Mesenchymal stem cell (in vitro differentiated cells and primary cell): Measurements from ENCODE around the gene MBTPS1.

Experiments used
- DNase-seq: peaks from one replicate; pipeline ENCODE4 v3.0.0-alpha.2; 2013
- H2AFZ ChIP-seq: one replicate; pipeline ENCODE4 v1.6.1; 2013; ENCODE audit warnings: low read depth, mild to moderate bottlenecking, control low read depth, inconsistent platforms, low read length, moderate library complexity
- H2AK5ac ChIP-seq: 2 replicates; pipeline ENCODE4 v1.6.1; 2013; ENCODE audit warnings: low read length, moderate library complexity, mild to moderate bottlenecking, inconsistent platforms; ENCODE audit not compliant: severe bottlenecking
- H2BK120ac ChIP-seq: one replicate; pipeline ENCODE4 v1.6.1; 2013; ENCODE audit warnings: low read depth, mild to moderate bottlenecking, inconsistent platforms, low read length, moderate library complexity
- H2BK12ac ChIP-seq, 2 experiments: one replicate each; pipeline ENCODE4 v1.6.1; 2013; ENCODE audit warnings: inconsistent platforms in 2 of 2, low read length in 2 of 2, mild to moderate bottlenecking in 2 of 2, moderate library complexity in 2 of 2, control low read depth in 1 of 2
- H2BK15ac ChIP-seq: one replicate; pipeline ENCODE4 v1.6.1; 2013; ENCODE audit warnings: mild to moderate bottlenecking, low read depth, inconsistent platforms; ENCODE audit not compliant: poor library complexity, severe bottlenecking
- H2BK5ac ChIP-seq: 2 replicates; pipeline ENCODE4 v1.6.1; 2013; ENCODE audit warnings: low read depth, mild to moderate bottlenecking, low read length, control low read depth, inconsistent platforms; ENCODE audit not compliant: poor library complexity, severe bottlenecking
- H3K14ac ChIP-seq, 2 experiments: one replicate each; pipeline ENCODE4 v1.6.1; 2013; ENCODE audit warnings: inconsistent platforms in 2 of 2, low read length in 2 of 2, control low read depth in 1 of 2, mild to moderate bottlenecking in 1 of 2, moderate library complexity in 1 of 2
- H3K18ac ChIP-seq, 2 experiments: one replicate each; pipeline ENCODE4 v1.6.1; 2013; ENCODE audit warnings: inconsistent platforms in 2 of 2, low read length in 2 of 2, control low read depth in 1 of 2, low read depth in 1 of 2, mild to moderate bottlenecking in 1 of 2
- H3K23ac ChIP-seq, 2 experiments: one replicate each; pipeline ENCODE4 v1.6.1; 2013; ENCODE audit warnings: inconsistent platforms in 2 of 2, low read length in 2 of 2, mild to moderate bottlenecking in 2 of 2, moderate library complexity in 2 of 2, control low read depth in 1 of 2
- H3K27ac ChIP-seq: 2 replicates; pipeline ENCODE4 v1.5.1; 2013; ENCODE audit warnings: mild to moderate bottlenecking, moderate library complexity, low read length, control low read depth, inconsistent platforms; ENCODE audit not compliant: poor library complexity, severe bottlenecking
- H3K27me3 ChIP-seq, 2 experiments: 2 replicates each; pipeline versions ENCODE4 v1.6.1 to v1.7.0; 2013; ENCODE audit warnings: low read length in 2 of 2, mild to moderate bottlenecking in 2 of 2, moderate library complexity in 2 of 2, control low read depth in 1 of 2, inconsistent platforms in 1 of 2; ENCODE audit not compliant: control insufficient read depth in 1 of 2, insufficient read depth in 1 of 2
- H3K36me3 ChIP-seq, 2 experiments: 2 replicates each; pipeline versions ENCODE4 v1.6.1 to v1.7.0; 2013; ENCODE audit warnings: low read length in 2 of 2, control low read depth in 1 of 2, inconsistent platforms in 1 of 2, low read depth in 1 of 2, mild to moderate bottlenecking in 1 of 2; ENCODE audit not compliant: insufficient read depth in 2 of 2, control insufficient read depth in 1 of 2
- H3K4ac ChIP-seq, 2 experiments: one replicate each; pipeline ENCODE4 v1.6.1; 2013; ENCODE audit warnings: inconsistent platforms in 2 of 2, low read length in 2 of 2, mild to moderate bottlenecking in 2 of 2, moderate library complexity in 2 of 2, control low read depth in 1 of 2, low read depth in 1 of 2
- H3K4me1 ChIP-seq: 2 replicates; pipeline ENCODE4 v1.6.1; 2013; ENCODE audit warnings: low read depth, low read length, control low read depth; ENCODE audit not compliant: control insufficient read depth, insufficient read depth
- H3K4me2 ChIP-seq: 2 replicates; pipeline ENCODE4 v1.6.1; 2013; ENCODE audit warnings: low read length, mild to moderate bottlenecking, inconsistent platforms; ENCODE audit not compliant: poor library complexity, severe bottlenecking
- H3K4me3 ChIP-seq, 2 experiments: 2 replicates each; pipeline versions ENCODE4 v1.5.1 to v1.7.0; 2013; ENCODE audit warnings: low read length in 2 of 2, mild to moderate bottlenecking in 2 of 2, control low read depth in 1 of 2, low read depth in 1 of 2; ENCODE audit not compliant: insufficient read depth in 1 of 2
- H3K79me1 ChIP-seq: replicated peaks from 2 replicates; pipeline ENCODE4 v1.6.1; 2013; ENCODE audit warnings: mild to moderate bottlenecking, control low read depth, low read length, inconsistent platforms; ENCODE audit not compliant: poor library complexity, severe bottlenecking
- H3K9ac ChIP-seq: 2 replicates; pipeline ENCODE4 v1.7.0; 2013; ENCODE audit warnings: mild to moderate bottlenecking, low read length, moderate library complexity
- H3K9me3 ChIP-seq: 2 replicates; pipeline ENCODE4 v1.7.0; 2013; ENCODE audit warnings: mild to moderate bottlenecking, low read length; ENCODE audit not compliant: control insufficient read depth
- H4K8ac ChIP-seq: one replicate; pipeline ENCODE4 v1.6.1; 2013; ENCODE audit warnings: inconsistent platforms, mild to moderate bottlenecking, low read length, moderate library complexity
- H4K91ac ChIP-seq: one replicate; pipeline ENCODE4 v1.6.1; 2013; ENCODE audit warnings: mild to moderate bottlenecking, low read length, inconsistent platforms
- WGBS: methylation state at CpG from one replicate; pipeline ENCODE4 v1.1.7; 2013; ENCODE audit warnings: mixed read lengths; 5-methylcytosine and 5-hydroxymethylcytosine counted together

The MBTPS1 gene

GRCh38 chr16:84065536-84066132 lies 51.1 kb downstream of the MBTPS1 start:
- H3K14ac ChIP-seq, result no peak overlapping the region
- H4K91ac ChIP-seq, result no peak overlapping the region
- WGBS, result 37% methylated on average over 9 of the region's 12 CpGs
- H3K4ac ChIP-seq, result no peak overlapping the region
- H2BK5ac ChIP-seq, result no peak overlapping the region
- peaks cover 12% of the 10 kb centered on the region for H3K79me1 ChIP-seq
- H3K9me3 ChIP-seq, result no peaks in the 10 kb centered on the region
- no peak overlapping the region for H3K4me2 ChIP-seq
- no peaks in the 10 kb centered on the region for H3K4me1 ChIP-seq
- no peak overlapping the region for H3K23ac ChIP-seq
- H3K27me3 ChIP-seq, result no peaks in the 10 kb centered on the region
- no peak overlapping the region for H3K9ac ChIP-seq
- H3K27ac ChIP-seq, result no peak overlapping the region
- no peak overlapping the region for H2AFZ ChIP-seq
- no peak overlapping the region for H3K18ac ChIP-seq
- H2BK120ac ChIP-seq, result no peak overlapping the region
- H2BK15ac ChIP-seq, result no peak overlapping the region
- DNase-seq, result peak; percentile 66
- peaks cover 57 to 89% of the 10 kb centered on the region in 2 experiments for H3K36me3 ChIP-seq
- H2BK12ac ChIP-seq, result no peak overlapping the region
- H4K8ac ChIP-seq, result no peak overlapping the region
- H2AK5ac ChIP-seq, result no peak overlapping the region
- no peak overlapping the region for H3K4me3 ChIP-seq

GRCh38 chr16:84063980-84064379 lies 52.8 kb downstream of the MBTPS1 start:
- H4K91ac ChIP-seq, result no peak overlapping the region
- no peak overlapping the region for H2BK12ac ChIP-seq
- no peak overlapping the region for H3K14ac ChIP-seq
- WGBS, result 78% methylated on average over 3 of the region's 4 CpGs
- H3K9ac ChIP-seq, result no peak overlapping the region
- H3K27ac ChIP-seq, result no peak overlapping the region
- peaks cover 17% of the 10 kb centered on the region for H3K79me1 ChIP-seq
- no peak for DNase-seq
- H2BK15ac ChIP-seq, result no peak overlapping the region
- no peaks in the 10 kb centered on the region for H3K4me1 ChIP-seq
- H3K23ac ChIP-seq, result no peak overlapping the region
- no peak overlapping the region for H3K18ac ChIP-seq
- H3K4ac ChIP-seq, result no peak overlapping the region
- H3K27me3 ChIP-seq, result no peaks in the 10 kb centered on the region
- H3K4me2 ChIP-seq, result no peak overlapping the region
- H2BK120ac ChIP-seq, result no peak overlapping the region
- no peak overlapping the region for H4K8ac ChIP-seq
- no peaks in the 10 kb centered on the region for H3K9me3 ChIP-seq
- H3K36me3 ChIP-seq, result peaks cover 58 to 89% of the 10 kb centered on the region in 2 experiments
- H2BK5ac ChIP-seq, result no peak overlapping the region
- no peak overlapping the region for H2AFZ ChIP-seq
- H2AK5ac ChIP-seq, result no peak overlapping the region
- no peak overlapping the region for H3K4me3 ChIP-seq

- no peak overlapping the region for H3K14ac ChIP-seq
- H3K79me1 ChIP-seq, result peaks cover 14% of the 10 kb centered on the region
- no peak overlapping the region for H2AK5ac ChIP-seq
- H3K18ac ChIP-seq, result no peak overlapping the region
- no peaks in the 10 kb centered on the region for H3K4me1 ChIP-seq
- no peaks in the 10 kb centered on the region for H3K9me3 ChIP-seq
- H3K27me3 ChIP-seq, result no peaks in the 10 kb centered on the region
- H2BK15ac ChIP-seq, result no peak overlapping the region
- no peak overlapping the region for H2BK120ac ChIP-seq
- peaks cover 57 to 89% of the 10 kb centered on the region in 2 experiments for H3K36me3 ChIP-seq
- H2BK12ac ChIP-seq, result no peak overlapping the region
- peak overlapping the region; percentile 49 for H3K9ac ChIP-seq
- peak overlapping the region; percentile 19 for H4K8ac ChIP-seq
- no peak overlapping the region for H2AFZ ChIP-seq
- H4K91ac ChIP-seq, result no peak overlapping the region
- H2BK5ac ChIP-seq, result no peak overlapping the region
- H3K23ac ChIP-seq, result no peak overlapping the region
- 55% methylated on average over 24 of the region's 25 CpGs for WGBS
- H3K4me3 ChIP-seq, result no peak overlapping the region
- H3K27ac ChIP-seq, result no peak overlapping the region
- no peak overlapping the region for H3K4me2 ChIP-seq
- no peak overlapping the region for H3K4ac ChIP-seq
- DNase-seq, result peak; percentile 81
These were observed 53.8 kb downstream of the MBTPS1 start for GRCh38 chr16:84062734-84063640.

- 88% methylated on average over 7 of the region's 7 CpGs for WGBS
These were observed 55.4 kb downstream of the MBTPS1 start for GRCh38 chr16:84061236-84061819.

More at GRCh38 chr16:84061236-84061819, 55.4 kb downstream of the MBTPS1 start:
- Histone ChIP-seq H2AK5ac (no peak overlapping the region), H3K4me2 (no peak overlapping the region), H3K27me3 (no peaks in the 10 kb centered on the region), H3K4me3 (no peak overlapping the region), H2BK12ac (no peak overlapping the region), H3K36me3 (peaks cover 57 to 89% of the 10 kb centered on the region in 2 experiments), H3K4ac (no peak overlapping the region), H3K14ac (no peak overlapping the region), H4K8ac (no peak overlapping the region), H2BK15ac (no peak overlapping the region), H3K18ac (no peak overlapping the region), H2AFZ (no peak overlapping the region), H3K79me1 (peaks cover 14% of the 10 kb centered on the region), H2BK5ac (no peak overlapping the region), H3K23ac (no peak overlapping the region), H3K9me3 (no peaks in the 10 kb centered on the region), H3K27ac (no peak overlapping the region), H3K4me1 (no peaks in the 10 kb centered on the region), H3K9ac (no peak overlapping the region), H2BK120ac (no peak overlapping the region), H4K91ac (no peak overlapping the region)
- no peak for DNase-seq
